Superior temporal gyrus (tissue), 1 donor: ENCODE data around the gene NOC2L.
"Not testable (repeated sequence)": the region's sequence is repeated elsewhere in the genome, so short reads cannot be mapped to it uniquely, and the experiment has no call there.

Experiments used
- DNase-seq: peaks from one replicate; pipeline ENCODE4 v3.0.0-alpha.2; 2016; ENCODE audit errors: extremely low spot score

Gene NOC2L

GRCh38 chr1:993379-993995 lies 34.4 kb upstream of the NOC2L start:
- no peak for DNase-seq

GRCh38 chr1:992362-992761 lies 33.3 kb upstream of the NOC2L start:
- DNase-seq, result no peak

GRCh38 chr1:991895-992294 lies 32.8 kb upstream of the NOC2L start:
- no peak for DNase-seq

GRCh38 chr1:991275-991674 lies 32.2 kb upstream of the NOC2L start:
- not testable (repeated sequence) for DNase-seq

GRCh38 chr1:988061-988460 lies 29.0 kb upstream of the NOC2L start:
- DNase-seq, result not testable (repeated sequence)

- DNase-seq, result no peak
Observed at GRCh38 chr1:985126-985525, 26.1 kb upstream of the NOC2L start.

GRCh38 chr1:984476-984814 lies 25.4 kb upstream of the NOC2L start:
- DNase-seq, result no peak

- DNase-seq, result peak; percentile 28
Observed at GRCh38 chr1:983798-984475, 24.9 kb upstream of the NOC2L start.

- DNase-seq, result no peak
Observed at GRCh38 chr1:982765-983436, 23.8 kb upstream of the NOC2L start.

GRCh38 chr1:981955-982558 lies 23.0 kb upstream of the NOC2L start, which contains the start of gene PERM1:
Gene PERM1 (minus strand): TSS chr1:982093. CDS start chr1:981029, 1,064 bp downstream.
- no peak for DNase-seq

GRCh38 chr1:981491-981954 lies 22.5 kb upstream of the NOC2L start:
- DNase-seq, result no peak

GRCh38 chr1:980602-981395 lies 21.7 kb upstream of the NOC2L start:
- DNase-seq, result no peak

GRCh38 chr1:980137-980571 lies 21.1 kb upstream of the NOC2L start:
- DNase-seq, result no peak

GRCh38 chr1:979744-980072 lies 20.7 kb upstream of the NOC2L start:
- no peak for DNase-seq

GRCh38 chr1:978835-979743 lies 20.0 kb upstream of the NOC2L start:
- no peak for DNase-seq

- DNase-seq, result no peak
Observed at GRCh38 chr1:978069-978834, 19.2 kb upstream of the NOC2L start.

- DNase-seq, result not testable (repeated sequence)
Observed at GRCh38 chr1:976791-977190, 17.7 kb upstream of the NOC2L start.

GRCh38 chr1:975896-976683 lies 17.0 kb upstream of the NOC2L start:
- DNase-seq, result no peak

- no peak for DNase-seq
Observed at GRCh38 chr1:975365-975764, 16.3 kb upstream of the NOC2L start.
